Activated CD4-positive, alpha-beta T cell treated with anti-CD3 and anti-CD28 coated beads, Interleukin-2, amount 50 U/mL, for 24 hours (primary cell): ENCODE data around the gene SLC35F6.
A peak's percentile ranks its signal among the peaks of the same experiment; 100 is the strongest.
"Not testable (repeated sequence)": the region's sequence is repeated elsewhere in the genome, so short reads cannot be mapped to it uniquely, and the experiment has no call there.

Experiments used
- DNase-seq, 2 donors: peaks; one replicate each; pipeline ENCODE4 v3.0.0-alpha.2; 2020; ENCODE audit warnings: low read depth in 1 of 2, low spot score in 1 of 2

Gene SLC35F6

GRCh38 chr2:26782876-26783704, 19.0 kb downstream of the SLC35F6 start:
- DNase-seq, result no peak

GRCh38 chr2:26784570-26785234, 20.6 kb downstream of the SLC35F6 start:
- DNase-seq, result no peak

DNA sequence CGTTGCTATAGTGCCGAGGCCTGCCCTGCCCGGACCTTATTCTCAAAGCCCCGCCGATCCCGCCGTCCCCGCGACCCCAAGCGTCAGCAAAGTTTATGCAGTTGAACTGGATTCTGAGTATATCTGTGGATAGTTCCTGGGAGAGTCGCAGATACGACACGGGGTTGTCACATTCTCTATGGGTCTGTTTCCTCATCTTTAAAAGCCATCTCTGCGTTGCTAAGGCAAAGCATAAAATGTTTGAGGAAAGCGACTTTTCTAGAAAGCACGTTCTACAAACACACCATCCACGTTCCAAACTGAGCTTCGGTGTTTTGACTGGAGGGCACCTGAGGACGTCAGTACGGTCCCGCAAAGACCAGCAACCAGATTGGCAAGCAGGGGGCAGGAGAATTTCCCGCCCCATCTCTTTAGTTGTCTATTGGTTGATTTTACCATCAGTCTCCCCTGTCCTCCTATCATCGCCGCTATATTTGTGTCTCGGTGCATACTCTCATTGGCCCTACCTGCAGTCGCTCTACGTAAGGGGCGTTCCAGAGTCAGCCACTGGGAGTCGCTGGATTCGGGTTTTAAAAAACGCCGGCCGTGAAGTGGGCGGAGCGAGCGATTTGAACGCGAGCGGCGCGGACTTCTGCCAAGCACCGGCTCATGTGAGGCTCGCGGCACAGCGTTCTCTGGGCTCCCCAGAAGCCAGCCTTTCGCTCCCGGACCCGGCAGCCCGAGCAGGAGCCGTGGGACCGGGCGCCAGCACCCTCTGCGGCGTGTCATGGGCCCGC, 21.5 kb downstream of the SLC35F6 start, which contains the start of gene CENPA:
TSS of gene CENPA (plus strand) at position 626 of the 776 bp plus-strand sequence. CDS start at position 767, 141 bp downstream.
- peak; percentile 84 to 95 for DNase-seq

GRCh38 chr2:26786207-26787028, 22.3 kb downstream of the SLC35F6 start:
- DNase-seq, result no peak

- no peak for DNase-seq
Observed at GRCh38 chr2:26792720-26793119, 28.6 kb downstream of the SLC35F6 start.

DNA sequence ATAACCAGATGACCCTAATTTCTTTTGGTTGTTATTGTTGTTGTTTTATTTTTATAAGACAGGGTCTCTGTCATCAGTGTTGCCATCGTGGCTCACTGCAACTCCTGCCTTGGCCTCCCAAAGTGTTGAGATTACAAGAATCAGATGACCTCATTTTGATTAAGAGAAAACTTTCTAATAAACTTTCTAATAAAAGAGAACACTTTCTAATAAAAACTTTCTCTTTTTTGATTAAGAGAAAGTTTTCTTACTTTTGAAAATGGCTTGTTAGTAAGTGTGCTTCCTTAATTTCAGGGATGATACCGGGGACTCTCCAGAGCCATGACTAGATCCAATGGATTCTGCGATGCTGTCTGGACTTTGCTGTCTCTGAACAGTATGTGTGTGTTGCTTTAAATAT, 29.4 kb downstream of the SLC35F6 start:
- DNase-seq, result no peak

GRCh38 chr2:26795135-26795534, 31.1 kb downstream of the SLC35F6 start:
- not testable (repeated sequence) for DNase-seq

GRCh38 chr2:26801328-26801727, 37.2 kb downstream of the SLC35F6 start:
- no peak for DNase-seq

DNA sequence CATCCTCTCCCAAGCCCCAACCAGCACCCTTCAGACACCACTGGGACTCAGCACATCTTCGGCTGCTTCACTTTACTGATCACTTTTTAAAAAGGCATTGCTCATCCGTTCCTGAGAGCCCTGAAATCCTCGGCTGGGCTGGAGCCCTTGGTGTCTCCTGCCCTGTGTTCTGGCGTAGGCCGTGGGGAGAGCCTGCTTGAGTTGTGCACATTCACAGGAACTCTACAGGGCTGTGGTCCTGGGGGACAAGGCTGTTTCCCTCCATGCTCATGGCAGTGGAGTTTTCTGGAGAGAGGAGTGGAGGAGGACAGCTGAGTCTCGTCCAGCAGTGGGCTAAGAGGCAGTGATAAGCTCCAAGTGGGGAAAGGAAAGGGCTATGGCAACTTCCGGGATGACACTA, 37.7 kb downstream of the SLC35F6 start:
- DNase-seq, result no peak

GRCh38 chr2:26805241-26805676, 41.2 kb downstream of the SLC35F6 start:
- no peak for DNase-seq

- no peak for DNase-seq
Observed at GRCh38 chr2:26807788-26808460, 43.8 kb downstream of the SLC35F6 start.

- no peak for DNase-seq
Observed at GRCh38 chr2:26809211-26809610, 45.1 kb downstream of the SLC35F6 start.

DNA sequence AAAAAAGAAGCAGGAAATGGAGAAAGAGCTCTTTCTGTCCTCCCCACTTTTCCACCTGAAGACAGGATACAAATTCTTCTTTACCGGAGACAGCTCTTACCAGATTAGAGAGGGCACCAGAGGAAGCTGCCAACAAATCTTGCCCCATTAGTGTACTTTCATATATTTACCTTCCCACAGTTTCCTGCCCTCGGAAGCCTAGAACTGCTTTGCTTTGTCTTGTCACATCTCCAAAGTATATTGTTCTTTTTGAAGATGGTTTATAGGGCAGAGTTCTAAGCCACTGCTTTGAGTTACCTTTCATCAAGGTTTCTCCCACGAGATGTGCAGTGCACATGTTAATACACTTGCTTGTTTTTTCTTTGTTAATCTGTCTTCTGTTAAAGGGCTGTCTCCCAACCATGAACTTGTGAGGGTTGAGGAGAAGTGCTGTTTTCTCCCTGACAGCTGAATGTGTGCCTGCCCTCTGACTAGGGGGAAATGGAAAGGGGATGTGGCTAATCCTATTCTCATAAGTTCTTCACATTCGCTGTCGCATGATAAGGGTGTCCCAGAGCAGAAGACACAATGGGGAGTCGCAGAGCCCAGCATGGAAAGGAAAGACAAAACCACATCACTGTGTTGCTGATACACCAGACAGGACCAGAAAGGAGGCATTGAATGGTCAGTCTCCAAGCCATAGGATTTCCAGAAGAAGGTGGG, 45.9 kb downstream of the SLC35F6 start:
- no peak for DNase-seq

DNA sequence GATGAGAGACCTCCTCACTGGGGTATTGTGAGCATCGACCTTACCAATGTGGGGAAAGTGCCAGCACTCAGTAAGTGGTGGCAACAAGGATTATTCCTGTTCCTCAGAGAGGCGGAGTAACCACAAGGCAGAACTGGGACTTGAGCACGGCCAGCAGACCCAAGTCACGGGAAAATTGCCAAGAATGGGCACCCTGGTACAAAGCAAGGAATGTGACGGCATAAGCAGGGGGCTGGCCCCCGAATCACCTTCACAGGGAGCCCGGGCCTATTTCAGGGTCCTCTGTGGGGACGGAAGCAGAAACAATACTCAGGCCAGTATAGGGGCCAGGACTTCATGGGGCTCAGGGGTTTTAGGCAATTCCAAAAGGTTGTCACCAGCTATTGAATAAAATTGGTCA, 47.2 kb downstream of the SLC35F6 start:
- DNase-seq, result no peak

DNA sequence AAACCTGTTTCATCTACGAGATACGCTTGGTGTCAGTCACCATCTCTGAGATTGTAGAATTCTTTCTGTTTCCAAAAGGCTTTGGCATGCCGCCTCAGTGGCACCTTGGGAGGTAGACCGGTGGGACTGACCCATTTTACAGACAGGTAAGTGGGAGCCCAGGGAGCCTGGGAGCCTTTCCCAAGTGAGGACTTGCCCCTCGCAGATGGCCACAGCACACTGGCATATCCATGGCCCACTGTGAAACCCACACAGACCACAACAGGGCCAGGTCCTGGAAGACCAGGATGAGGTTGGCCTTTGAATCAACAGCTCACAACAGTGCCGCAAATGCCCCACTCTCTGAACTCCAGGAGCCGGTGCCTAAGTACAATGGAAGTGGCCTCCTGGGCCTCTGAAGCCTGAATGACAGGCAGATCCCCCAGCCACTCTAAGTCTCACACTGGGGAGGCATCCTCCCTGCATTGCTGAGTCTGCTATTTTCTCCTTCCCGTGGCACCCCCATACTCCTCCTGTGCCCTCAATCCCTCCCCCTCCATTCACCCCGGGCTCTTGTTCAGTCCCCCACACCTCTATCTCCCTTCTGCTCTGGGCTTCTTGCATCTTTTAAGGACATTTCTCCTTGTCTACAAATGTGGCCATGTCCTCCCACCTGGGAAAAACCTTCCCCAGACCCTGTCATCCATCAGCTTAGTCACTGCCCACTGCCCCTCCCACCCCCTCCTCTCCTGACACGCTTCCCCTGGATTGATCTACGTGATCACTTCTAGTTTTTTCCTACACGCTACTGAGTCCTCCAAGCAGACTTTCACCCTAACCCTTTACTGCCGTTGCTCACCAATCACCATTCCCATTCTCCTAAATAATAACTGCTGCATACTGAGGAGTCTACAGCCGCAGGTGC, 48.0 kb downstream of the SLC35F6 start:
- DNase-seq, result no peak

DNA sequence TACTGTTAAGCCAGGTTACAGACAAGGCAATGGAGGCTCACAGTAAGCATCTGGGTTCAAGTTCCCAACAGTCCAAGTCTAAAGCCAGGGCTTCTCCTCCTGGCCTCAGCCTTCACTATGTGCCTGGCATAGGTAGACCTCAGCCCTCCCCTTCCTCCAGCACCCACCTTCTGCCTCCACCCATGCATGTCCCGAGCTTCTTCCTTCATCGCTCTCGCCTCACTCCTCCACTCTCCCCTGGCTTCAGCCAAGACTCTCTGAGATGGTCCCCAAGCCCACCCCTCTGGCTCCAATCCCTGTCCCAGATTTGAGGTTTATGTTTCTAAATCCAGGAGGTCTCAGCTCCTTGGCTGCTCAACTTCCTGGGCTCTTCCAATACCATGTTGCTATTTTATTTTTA, 48.6 kb downstream of the SLC35F6 start:
- no peak for DNase-seq

DNA sequence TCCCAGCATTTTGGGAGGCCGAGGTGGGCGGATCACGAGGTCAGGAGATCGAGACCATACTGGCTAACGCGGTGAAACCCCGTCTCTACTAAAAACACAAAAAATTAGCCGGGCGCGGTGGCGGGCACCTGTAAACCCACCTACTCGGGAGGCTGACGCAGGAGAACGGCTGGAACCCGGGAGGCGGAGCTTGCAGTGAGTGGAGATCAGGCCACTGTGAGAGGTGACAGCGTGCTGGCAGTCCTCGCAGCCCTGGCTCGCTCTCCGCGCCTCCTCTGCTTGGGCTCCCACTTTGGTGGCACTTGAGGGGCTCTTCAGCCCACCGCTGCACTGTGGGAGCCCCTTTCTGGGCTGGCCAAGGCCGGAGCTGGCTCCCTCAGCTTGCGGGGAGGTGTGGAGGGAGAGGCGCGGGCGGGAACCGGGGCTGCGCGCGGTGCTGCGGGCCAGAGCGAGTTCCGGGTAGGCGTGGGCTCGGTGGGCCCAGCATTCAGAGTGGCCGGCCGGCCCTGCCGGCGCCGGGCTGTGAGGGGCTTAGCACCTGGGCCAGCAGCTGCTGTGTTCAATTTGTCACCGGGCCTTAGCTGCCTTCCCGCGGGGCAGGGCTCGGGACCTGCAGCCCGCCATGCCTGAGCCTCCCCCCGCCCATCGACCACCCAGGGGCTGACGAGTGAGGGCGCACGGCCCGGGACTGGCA, 50.1 kb downstream of the SLC35F6 start:
- not testable (repeated sequence) for DNase-seq

- no peak for DNase-seq
Observed at GRCh38 chr2:26816893-26817292, 52.8 kb downstream of the SLC35F6 start.
